ENCODE data around the gene SMIM3.

DNA sequence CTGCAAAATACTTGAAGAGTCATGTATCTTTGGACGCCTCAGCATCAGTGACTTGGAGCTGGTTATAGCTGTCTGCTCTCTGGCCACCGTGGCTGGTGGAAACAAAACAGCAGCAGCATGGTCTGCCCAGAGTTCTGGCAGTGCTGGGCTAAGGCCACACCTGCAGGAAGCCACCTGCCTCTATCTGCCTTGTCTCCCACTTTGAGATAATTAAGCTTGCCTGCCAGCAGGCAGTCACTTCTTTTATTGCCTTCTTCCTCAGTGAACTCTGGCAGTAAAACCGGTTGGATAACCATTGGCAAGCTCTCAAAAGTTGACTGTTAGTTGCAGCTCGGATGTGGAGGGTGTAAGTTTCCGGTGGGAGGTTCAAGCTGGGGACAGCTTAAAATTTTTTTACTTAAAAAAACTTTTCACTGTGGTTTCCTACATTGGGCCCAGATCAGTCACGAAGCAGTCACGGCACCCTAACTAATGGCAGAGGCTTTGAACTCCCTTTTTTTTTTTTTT lies 4.9 kb downstream of the SMIM3 start:
- TF ChIP-seq, protein P1, sequence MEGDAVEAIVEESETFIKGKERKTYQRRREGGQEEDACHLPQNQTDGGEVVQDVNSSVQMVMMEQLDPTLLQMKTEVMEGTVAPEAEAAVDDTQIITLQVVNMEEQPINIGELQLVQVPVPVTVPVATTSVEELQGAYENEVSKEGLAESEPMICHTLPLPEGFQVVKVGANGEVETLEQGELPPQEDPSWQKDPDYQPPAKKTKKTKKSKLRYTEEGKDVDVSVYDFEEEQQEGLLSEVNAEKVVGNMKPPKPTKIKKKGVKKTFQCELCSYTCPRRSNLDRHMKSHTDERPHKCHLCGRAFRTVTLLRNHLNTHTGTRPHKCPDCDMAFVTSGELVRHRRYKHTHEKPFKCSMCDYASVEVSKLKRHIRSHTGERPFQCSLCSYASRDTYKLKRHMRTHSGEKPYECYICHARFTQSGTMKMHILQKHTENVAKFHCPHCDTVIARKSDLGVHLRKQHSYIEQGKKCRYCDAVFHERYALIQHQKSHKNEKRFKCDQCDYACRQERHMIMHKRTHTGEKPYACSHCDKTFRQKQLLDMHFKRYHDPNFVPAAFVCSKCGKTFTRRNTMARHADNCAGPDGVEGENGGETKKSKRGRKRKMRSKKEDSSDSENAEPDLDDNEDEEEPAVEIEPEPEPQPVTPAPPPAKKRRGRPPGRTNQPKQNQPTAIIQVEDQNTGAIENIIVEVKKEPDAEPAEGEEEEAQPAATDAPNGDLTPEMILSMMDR (conservative IDR thresholded peaks at IDR 0.05; ENCODE audit: low read length) = no peak
- no peak for TF ChIP-seq EZH2phosphoT487 (IDR thresholded peaks at IDR 0.05; ENCODE audit: borderline replicate concordance, low read depth, low read length)

Measured in OCI-LY7 (cell line).